ENCODE measurements around the gene FAM76B.

GRCh38 chr11:95767498-95767897 lies 22.1 kb downstream of the FAM76B start:
- TF ChIP-seq POLR2A (IDR thresholded peaks at IDR 0.05) = no peak
- TF ChIP-seq, protein P1, sequence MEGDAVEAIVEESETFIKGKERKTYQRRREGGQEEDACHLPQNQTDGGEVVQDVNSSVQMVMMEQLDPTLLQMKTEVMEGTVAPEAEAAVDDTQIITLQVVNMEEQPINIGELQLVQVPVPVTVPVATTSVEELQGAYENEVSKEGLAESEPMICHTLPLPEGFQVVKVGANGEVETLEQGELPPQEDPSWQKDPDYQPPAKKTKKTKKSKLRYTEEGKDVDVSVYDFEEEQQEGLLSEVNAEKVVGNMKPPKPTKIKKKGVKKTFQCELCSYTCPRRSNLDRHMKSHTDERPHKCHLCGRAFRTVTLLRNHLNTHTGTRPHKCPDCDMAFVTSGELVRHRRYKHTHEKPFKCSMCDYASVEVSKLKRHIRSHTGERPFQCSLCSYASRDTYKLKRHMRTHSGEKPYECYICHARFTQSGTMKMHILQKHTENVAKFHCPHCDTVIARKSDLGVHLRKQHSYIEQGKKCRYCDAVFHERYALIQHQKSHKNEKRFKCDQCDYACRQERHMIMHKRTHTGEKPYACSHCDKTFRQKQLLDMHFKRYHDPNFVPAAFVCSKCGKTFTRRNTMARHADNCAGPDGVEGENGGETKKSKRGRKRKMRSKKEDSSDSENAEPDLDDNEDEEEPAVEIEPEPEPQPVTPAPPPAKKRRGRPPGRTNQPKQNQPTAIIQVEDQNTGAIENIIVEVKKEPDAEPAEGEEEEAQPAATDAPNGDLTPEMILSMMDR (IDR thresholded peaks at IDR 0.05) = no peak

Data from Peyer's patch (tissue), 4 donors.